ENCODE results near the gene CSMD2.

CSMD2 gene

DNA sequence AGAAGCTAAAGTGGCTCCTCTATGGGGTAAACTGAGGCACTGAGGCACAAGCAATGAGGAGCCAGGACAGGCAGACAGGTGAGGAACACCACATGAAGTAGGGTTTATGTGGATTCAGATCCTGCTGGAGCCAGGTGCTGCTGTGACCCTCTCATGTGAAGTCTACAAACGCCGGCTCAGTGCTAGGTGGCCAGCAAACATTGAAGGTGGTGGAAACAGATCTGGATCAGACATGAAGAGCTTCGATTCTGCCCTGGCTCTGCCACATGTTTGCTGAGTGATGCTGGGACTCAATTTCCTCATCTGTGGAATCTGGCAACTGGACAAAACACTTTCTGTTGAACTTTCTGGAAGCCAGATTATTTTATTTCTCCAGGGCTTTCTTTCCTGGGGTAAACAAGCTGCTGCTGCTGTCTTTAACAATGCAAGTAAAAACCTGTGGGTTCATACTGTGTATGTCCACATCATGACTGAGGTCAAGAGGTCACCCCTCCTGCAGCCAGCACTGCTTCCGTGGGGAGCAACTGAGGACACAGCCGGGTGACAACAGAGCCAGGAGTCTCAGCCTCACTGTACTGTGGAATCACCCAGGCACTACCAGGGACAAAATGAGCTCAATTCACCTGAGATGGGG is 267.8 kb downstream of the CSMD2 start:
- no peak for DNase-seq

DNA sequence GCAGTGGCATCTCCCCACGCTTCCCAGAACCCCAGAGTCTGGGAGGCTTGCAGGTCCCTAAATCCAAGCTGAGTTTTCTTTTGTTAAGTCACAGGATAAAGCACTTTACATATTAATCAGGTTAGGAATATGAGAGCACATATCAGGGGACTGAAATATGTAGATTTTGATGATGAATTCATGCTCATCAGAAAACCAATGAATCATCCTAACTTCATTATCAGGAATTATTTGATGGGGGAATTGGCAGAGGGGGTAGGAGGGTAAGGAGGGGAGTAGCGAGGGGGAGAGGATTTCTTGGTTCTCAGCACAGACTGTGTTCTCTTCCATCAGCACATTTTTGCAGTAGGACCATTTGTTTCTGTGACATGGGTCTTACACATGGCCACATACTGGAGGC is 269.1 kb downstream of the CSMD2 start:
- DNase-seq = no peak

DNA sequence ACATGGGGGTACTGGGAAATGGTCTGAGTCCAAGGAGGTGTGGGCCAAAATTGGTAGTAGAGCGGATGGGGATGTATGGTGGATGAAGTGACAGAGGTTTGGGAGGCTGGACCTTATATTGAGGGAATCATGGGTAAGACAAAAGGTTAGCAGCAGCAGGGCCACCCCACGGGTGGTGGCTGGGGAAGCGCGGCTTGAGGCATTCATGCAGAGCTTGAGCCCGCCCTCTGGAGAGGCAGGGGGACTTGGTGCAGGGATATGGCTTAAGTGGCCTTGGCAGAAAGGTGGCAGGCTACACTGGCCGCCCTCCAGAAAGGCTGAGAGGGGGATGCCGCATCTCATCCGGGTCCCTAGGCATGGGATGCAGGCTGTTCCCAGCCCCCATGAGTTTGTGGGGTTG is 269.6 kb downstream of the CSMD2 start:
- no peak for DNase-seq

DNA sequence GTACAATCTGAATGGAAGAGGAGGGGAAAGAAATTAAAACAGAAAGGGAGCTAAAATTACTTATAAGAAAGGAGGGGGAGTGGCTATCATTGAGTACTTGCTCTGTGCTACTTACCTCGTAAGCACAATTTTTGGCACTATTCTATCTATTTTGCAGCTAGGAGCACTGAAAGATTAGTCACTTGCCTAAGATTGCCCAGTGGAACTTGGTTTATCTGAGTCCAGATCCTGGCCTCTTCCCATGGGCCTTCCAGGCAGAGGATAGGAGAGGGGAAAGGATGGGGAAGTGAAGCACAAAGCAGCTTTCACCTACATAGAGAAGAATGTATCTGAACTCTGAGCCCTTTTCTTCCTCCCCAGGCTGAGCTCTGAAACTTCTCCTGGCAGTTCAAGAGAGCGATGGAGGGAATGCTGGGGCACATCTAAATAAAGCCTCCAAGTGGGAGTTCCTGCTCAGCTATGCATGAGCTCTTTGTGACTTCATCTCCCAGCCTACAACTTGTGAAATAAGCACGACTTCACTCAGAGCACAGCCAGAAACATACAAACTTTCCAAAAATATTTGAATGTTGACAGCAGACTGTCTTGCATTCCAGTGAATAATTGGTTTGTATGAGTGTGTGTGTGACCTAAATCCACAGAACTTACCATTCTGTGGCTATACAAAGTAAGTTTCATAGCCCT is 271.7 kb downstream of the CSMD2 start:
- no peak for DNase-seq

DNA sequence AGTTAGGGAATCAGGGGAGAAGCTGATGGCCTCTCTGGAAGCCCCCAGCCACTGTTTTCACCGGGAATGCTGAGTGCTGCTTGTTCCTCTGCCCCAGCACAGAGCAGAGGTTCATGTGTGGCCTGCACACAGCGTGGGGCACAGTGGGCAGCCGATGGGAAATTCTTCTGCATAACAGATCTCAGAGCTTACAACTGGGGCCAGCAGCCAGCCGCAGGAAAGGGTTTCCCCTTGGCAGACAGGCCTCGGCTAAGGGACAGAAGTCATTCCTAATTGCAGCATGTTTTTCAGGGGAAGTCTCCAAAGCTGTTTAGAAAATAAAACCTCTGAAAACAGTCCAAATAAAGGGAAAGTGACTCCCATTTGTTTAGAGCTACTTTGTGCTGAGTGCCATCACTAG is 278.5 kb downstream of the CSMD2 start:
- no peak for DNase-seq

DNA sequence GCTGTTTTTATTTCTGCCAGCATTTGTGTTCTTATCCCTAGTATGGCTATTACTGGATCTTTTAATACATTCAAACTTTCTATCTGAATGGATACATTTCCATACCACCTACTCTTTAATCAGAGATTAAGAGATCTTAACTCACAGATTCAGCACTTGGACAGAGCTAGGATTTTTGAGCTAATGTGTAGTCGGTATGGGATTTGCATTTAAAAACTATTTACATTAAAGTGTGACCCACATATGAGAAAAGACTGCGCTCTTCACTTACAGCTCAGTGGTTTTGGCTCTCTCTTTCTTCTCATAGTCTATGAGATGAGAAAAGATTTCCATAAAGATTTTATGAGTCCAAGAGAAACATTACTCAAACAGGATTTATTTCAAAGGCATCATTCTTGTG is 284.7 kb downstream of the CSMD2 start:
- no peak for DNase-seq

DNA sequence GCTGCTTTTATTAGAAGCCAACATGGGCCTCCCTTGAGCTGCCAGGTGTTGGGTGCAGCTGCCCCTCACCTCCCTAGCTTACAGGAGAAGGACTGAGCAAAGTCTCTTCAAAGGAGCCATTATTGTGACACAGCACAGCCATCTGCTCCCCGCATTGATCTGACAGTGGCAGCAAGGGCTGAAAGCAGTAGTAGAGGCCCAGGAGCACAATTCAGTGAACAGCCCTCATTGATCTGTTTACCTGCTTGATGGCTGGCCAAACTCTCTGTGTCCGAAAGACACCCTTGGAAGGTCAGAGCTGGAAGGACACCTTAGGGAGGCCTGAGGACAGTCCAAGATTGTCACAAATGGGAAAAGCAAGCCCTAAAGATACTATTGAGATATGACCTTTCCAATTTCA is 286.6 kb downstream of the CSMD2 start:
- DNase-seq = no peak

DNA sequence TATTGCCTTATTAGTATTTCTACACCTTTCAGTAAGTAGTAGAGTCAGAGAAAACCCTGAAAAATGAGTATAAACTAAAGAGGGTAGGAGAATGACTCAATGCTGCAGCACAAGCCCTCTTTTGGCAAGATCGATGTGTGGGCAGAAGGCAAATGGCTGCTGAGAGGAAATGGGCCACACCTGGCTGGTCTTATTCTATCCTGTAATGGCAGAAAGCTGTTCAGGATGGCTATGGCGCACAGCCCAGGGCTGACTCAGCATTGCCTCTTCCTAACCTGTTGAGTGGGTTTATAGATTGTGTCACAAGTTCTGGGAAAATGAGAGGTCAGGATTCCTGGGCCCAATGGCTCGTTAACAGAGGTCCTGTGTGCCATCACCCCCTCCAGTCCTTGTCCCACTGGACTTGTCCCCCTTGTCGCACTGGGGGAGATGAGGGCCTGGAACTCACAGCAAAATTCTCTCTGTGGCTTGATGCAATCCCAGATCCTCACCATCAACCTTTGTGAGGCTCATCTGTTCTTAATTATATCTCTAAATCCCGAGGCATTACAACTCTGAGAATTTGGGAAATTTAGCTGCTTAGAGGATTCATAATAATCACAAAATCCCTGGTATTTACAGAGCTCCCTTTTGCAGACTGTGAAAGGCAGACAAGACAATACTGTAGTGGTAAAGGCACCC is 287.9 kb downstream of the CSMD2 start:
- DNase-seq = no peak

DNA sequence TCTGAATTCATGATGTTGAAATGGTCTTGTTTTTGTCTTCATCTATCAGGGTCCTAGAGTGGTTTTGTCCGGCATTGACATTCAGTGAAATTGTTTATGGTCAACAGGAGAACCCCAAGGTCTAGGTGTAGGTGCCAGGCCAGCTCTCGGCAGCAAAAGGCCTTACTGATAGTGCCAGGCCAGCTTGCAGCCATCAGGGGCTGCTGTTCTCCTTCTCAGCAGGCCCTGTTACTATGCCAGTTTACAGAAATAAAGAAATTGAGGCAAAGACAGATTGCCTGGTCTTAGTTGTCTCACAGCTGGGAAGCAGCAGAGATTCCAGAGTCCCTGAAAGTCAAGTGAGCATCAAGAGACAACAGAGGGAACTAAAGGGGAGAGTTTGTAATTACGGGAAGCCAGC is 289.2 kb downstream of the CSMD2 start:
- DNase-seq = no peak

DNA sequence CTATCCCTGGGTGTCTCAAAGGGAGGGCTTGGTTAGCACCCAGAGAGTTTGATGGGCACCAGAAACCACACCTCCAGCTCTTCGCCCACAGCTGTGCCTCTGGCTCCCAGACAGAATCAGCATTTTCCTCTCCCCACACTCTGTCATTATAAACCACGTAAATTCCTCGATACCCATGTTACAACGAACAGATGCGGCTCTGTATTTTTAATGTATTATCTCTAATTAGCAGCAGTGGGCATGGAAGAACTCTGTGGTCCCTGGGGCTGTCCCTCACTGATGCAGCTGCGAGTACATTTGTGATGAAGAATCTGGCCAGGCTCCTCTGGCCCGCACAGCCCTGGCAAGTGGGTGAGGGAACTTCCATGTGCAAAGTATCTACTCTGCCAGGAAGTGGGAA is 290.4 kb downstream of the CSMD2 start:
- DNase-seq = no peak

DNA sequence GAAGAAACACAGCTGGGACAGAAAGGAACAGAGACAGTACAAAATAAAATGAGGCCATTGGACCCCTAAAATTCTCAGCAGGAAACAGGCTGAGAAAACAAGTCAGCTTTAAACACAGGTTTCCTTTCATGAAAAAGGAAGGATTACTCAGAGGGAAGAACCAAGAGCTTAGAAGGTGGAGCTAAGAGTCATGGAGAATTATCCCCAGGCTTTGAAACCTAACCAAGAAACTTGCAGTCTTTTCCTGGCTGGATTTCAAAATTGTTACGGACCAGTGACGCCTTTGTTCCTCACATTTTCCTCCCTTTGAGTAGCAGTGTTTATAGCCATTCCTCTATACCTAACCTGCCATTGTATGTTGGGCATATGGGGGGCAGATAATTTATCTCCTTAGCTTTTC is 292.3 kb downstream of the CSMD2 start:
- DNase-seq = no peak

DNA sequence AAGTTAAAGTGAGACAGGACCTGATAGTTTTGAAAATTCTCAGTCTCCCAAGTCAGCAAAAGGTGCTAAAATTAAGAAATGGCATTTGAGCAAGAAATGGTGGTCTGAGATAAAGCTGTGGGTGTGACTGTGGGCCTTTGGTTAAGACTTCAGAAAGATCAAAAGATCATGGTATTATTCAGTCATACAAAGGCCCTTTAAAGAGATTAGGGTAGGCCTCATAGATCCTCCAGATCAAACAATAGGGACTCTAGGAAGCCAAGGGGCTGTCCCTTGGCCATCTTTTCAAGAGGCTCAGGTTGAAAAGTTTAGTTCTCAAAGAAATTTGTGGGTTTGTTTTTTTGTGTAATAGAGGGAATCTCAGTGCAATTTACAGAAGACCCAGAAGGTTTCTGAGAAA is 292.8 kb downstream of the CSMD2 start:
- DNase-seq = no peak

DNA sequence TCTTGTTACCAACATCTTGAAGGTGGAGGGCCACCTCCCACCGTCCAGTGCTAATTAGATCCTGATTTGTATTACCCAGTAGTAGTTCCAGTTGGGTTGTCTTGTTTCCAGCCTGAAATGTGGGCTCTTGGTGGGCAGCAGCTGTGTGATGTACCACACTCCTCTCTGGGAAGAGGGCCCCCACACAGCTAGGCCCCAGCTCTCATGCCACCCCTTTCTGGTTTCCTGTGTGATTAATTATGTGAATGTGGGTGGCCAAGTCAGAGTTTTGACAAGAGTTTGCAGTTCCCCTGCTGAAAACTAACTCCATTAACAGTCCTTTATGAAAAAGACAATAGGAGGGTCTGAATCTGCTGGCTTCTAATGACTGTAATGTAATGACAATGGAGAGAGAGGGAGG is 297.3 kb downstream of the CSMD2 start:
- DNase-seq = no peak

DNA sequence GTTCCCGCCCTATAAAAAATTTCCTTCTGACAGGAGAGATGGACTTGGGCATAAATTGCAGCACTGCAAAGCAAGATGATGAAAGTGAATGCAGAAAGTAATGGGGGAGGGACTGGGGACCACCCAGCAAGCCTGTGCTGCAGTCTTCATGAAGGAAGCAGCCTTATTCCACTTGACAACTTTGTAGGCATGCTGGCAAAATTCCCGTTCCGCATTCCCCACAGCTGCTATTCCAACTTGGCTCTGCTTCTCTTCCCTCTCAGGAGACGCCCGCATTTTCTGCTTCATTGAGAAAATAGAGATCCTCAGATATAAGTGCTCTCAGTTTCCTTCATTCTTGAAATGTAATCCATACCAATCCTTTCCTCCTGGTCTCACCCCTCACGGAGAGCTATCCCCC is 298.7 kb downstream of the CSMD2 start:
- DNase-seq = no peak

DNA sequence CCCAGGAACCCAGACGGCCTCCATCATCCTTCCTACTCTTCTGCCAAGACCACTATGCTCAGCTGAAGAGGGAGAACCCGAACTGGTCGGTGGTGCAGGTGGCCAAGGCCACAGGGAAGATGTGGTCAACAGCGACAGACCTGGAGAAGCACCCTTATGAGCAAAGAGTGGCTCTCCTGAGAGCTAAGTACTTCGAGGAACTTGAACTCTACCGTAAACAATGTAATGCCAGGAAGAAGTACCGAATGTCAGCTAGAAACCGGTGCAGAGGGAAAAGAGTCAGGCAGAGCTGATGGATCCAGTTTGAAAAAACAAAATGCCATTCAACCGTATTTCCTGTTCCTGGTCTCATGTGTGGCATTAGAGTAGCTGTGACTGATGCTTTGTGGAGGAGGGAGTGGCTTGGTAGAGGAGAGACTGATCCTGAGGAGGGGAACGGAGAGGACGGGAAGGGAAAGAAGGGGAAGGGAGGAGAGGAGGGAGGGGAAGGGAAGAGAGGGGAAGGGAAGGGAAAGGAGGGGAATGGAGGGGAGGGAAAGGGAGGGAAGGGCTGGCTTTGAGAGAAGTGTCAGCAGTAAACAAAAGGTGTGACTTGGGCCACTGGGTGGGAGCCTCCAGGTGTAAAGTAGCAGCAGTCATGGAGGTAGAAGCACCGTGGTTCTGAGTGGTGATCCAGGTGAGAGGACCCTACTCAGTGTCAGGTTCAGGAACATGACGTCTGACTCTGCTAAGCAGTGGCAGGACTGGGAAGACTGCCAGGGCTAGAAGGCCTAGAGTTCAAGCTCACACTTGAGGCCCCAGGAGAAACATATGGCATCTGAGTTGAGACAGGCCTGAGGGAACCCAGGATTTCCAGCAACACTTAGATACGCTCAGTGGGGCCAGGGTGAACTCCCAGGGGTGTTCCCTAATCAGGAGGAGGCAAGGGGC is 300.3 kb downstream of the CSMD2 start:
- DNase-seq = no peak

DNA sequence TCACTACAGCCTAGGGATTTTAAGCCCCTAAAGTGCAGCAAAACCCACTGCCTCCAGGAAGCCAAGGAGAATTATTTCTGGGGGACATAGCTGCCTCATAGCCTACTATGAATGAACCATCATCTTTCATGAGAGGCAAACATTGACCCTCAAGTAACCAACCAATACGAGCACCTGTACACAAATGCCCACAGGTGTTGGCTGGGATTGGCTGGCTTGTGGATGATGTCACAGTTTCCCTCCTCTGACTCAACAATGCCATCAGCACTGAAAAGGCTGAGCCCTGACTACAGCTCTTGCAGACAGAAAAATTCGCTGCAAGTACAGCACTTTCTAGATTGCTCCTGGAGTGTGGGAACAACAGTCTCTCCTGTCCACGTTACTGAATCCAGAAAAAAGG is 301.3 kb downstream of the CSMD2 start, which contains the start of gene HMGB4:
TSS of gene HMGB4 (plus strand) at position 301 of the 400 bp plus-strand sequence. CDS start 113 bp downstream, outside the sequence.
- no peak for DNase-seq

DNA sequence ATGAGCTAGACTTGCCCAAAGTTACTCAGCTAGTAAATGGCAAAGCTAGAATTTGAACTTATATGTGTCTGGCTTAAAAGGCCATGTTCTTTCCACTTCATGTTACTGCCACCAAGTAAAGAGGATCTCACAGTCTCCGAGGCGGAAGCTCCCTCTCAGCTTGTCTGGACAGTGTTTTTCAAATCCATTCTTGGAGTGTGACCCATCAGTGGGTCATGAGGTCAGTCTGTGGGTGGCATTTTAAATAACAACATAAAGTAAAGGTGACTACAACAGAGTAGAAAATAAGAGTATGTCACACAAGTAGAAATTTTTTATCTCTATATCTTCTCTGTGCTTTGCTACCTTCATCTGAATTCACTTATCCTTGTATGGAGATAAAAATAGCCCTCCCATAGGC is 304.4 kb downstream of the CSMD2 start:
- no peak for DNase-seq

DNA sequence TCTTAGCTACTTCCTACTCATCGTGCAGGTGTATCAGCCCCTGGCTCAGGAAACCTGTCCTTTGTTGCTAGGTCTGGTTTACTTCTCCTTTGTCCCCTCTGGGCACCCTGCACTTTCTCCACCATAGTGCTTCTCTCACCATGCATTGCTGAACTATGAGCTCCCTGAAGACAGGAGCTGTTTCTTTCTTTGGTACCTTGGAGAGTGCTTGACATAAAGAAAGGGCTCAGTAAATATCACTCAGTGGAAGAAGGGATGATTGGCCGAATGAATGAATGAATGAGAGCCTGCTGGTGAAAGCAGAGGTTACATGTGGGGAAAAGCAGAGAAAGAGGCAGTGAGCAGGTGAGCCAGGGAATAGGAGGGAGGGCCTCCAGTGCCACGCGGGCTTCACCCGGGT is 310.9 kb downstream of the CSMD2 start:
- DNase-seq = no peak

DNA sequence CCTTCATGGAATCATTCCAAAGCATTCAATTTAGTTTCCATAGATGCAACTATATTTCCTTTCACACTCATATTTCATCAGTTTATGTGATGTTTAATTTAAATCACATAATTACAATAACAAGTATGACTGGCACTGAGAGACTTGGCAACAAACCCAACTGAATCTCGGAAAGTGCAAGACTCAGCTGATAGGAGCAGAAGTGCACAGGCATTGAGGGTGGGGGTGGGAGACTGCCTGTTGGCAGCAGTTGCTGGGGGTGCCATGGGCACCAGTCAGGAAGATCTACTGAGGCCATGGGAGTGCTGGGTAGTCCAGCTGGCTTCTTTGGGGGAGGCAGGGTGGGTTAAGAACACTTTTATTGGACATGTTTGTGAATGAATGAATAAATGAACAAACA is 311.6 kb downstream of the CSMD2 start:
- DNase-seq = no peak

DNA sequence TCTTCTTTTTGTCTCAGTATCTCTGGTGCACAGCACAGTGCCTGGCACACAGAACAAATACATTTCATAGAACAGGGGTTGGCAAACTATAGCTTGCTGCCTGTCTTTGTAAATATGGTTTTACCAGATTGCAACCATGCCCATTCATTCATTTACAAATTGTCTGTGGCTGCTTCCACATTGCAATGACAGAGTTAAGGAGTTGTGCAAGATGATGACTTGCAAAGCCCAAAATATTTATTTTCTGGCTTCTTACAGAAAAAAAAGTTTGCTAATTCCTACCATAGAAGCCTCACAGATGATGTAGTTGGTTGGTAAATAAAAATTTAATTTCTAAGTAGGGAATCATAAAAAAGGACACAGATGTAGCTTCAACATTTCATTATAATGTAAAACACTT is 312.3 kb downstream of the CSMD2 start:
- DNase-seq = no peak

DNA sequence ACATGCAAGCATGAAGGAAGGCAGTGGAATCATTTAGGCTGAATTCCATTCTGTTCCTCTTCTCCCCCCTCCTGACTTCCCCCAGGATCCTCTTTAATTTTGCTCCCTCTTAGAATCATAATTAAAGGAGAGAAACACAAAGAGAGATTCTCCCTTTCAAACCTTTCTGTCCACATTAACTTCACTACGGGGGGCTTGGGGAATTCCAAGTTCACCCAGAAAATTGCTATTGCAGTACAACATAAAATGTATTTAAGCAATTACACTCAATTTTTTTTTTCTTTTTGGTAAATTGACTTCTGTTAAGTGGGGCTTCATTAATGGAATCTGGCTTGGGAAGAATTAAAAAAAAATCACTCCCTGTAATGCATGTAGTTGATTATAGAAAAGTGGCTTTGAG is 314.5 kb downstream of the CSMD2 start:
- no peak for DNase-seq

DNA sequence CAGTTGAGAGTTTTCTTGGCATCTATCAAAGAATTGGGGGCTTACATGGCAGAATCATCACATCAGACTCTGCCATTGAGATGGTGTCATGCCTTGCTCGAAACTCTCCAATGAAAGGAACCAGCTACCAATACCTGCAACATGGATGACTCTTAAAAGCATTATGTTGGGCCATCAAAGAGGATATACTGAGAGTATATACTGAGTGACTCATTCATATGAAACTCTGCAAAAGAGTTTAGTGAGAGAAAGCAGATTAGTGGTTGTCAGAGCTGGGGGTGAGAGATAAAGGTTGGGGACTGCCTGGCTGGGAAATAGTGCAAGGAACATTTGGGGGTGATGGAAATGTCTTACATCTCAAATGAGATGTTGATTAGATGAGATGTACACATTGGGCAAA is 315.8 kb downstream of the CSMD2 start:
- DNase-seq = no peak

Data from T-helper 9 cell (primary cell).